UCSD-AML1 (cell line): ENCODE measurements around the gene DHRS9.
"Not testable (repeated sequence)": the region's sequence is repeated elsewhere in the genome, so short reads cannot be mapped to it uniquely, and the experiment has no call there.

ENCODE experiments used
- DNase-seq: peaks from one replicate; lab custom pipeline; 2025; ENCODE audit not compliant: unreplicated experiment; lab: John Stamatoyannopoulos, UW

DHRS9 gene

DNA sequence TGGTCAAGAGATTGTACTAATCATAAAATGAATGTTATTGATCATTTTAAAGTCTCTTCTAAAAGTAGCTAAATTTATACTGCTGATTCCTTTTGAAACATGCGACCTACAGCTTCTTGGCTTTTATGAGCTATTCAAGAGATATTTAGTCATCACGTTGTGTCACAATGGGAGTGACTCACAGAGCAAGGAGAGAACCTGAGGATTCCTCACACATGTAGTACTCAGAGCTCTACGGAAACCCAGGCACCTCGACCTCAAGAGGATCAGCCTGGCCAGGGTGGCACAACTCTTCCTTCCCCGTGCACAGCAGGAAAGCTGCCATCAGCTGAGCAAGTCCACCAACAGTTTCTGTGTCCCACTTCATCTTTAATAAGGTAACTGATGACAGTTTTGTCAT is at the start of gene DHRS9:
TSS of gene DHRS9 (plus strand) at position 223 of the 400 bp plus-strand sequence. CDS start 12,019 bp downstream, outside the sequence.
- no peak for DNase-seq

DNA sequence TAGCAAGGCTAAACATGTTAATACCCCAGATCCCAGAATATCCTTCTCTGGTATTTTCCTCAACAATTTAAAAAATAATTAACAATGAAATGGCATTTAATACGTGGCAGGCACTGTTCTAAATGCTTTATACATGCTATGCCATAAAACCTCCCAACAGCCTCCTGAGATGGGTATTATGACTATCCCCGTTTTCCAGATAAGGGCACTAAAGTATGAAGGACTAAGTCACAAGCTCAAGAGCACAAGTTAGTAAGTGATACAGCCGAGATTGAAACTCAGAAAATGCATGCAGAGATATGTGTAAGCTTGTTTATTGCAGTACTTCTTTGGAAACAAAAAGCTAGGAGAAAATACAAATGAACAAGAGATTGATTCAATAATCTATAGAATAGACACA is 46.2 kb upstream of the DHRS9 start:
- no peak for DNase-seq

DNA sequence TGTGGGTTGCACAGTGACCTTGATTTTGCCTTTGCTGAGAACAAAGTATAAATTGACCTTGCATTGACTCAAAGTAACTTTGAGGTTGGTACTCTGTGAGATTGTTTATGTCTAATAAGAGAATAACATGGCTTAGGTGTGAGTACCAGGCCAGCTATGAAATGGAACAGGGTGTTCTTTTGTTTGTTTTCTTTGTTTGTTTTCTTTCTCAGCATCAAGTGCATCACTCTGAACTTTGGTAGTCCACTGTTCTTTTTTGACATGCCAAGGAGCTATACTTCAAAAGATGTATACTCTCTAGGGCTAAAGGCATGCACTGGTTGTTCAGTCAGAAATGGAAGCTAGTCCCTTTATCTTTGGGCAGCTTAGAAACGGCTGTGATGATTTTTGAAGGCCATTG is 43.3 kb upstream of the DHRS9 start:
- no peak for DNase-seq

DNA sequence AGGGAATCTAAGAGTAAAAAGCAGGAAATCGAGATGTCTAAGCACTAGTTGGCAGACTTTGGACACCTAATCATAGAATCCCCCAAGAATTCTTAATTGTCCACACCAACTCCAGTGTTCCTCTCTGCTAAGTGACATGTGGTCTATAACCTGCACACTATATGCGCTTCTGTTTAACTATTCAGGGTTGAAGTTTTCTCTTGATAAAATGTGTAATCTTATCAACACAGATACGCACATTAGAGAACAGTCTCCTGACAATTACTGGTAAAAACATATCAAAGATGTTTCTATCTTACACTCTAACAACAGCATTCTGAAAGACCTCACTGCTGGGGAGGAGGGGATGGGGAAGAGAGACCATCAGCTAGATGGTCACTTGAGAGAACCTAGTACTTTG is 42.1 kb upstream of the DHRS9 start:
- DNase-seq, result no peak

DNA sequence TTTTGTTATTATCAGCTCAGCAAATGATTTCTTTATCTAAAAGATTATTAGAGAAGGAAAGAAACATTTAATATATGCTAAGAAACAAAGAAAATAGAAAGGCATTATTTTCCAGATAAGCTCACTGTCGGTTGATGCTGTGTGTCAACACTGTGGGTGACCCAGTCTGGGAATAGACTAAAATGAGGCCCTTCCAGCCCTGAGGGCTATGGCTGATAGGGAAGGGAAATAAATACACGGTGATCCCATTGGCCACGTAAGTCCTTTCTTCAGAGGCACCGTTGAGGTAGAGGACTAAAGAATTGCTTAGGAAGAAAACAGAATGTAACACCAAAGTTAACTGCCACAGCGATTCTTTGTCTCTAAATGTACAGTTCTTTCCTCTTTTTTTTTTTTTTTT is 40.0 kb upstream of the DHRS9 start:
- DNase-seq, result no peak

DNA sequence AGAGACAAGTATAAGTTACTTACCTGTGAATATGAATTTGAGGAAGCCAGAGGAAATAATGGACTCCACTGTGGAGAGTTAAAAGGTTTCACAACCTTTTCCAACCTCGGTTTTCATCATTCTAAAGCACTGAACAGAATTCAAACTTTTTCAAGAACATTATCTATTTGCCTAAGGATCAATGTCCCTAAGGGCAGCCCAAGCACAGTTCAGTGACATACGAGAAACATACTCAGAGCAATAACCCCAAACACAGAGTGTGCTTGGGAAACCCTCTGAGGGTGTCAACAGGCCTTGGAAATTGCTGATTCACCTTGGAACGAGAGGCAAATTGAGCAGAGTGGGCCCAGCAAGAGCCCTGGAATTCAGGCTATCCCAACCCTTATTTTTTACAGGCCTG is 38.2 kb upstream of the DHRS9 start, which contains the start of gene ABCB11:
TSS of gene ABCB11 (minus strand) at position 123 of the 400 bp plus-strand sequence. CDS start 13,199 bp downstream, outside the sequence.
- DNase-seq, result no peak

DNA sequence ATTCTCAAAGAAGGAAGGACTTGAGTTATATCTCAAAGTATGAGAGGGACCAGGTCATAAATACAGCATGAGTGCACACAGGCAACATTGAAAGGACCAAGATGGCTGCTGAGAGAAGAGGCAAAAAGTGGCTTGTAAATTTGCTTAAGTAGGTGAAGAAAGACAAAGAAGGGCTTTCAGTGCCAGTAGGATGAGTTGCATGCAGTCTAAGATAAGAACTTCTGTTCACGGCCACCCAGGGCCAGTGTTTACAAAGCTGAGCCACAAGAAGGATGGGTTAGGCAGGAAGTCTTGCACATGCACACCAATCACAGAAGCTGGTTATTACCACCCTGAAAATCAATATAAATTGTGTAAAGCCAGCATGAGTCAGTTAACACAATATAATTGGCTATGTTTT is 35.1 kb upstream of the DHRS9 start:
- DNase-seq, result no peak

DNA sequence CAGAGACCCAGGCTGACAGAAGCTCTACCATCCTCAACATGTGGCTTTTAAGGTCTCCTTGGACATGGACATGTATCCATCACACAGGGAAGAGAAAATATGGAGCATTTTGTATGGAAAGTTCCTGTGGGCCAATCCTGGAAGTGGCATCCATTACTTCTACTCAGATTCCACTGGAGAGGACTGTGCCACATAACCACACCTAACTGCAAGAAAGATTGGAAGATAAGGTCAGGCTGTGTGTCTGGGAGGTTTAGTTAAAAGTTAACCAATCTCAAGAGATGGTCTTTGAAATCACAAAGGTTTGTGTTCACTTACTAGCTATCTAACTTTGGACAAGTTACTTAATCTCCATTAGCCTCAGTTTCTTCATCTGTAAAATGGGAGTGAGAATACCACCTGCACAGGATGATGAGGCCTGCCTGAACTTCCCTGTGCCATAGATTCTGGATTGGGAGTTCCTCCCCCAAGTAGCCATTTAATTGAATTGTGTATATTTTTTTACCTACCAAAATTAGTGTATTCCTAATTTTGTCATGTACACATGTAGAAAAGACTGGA is 34.3 kb upstream of the DHRS9 start:
- no peak for DNase-seq

DNA sequence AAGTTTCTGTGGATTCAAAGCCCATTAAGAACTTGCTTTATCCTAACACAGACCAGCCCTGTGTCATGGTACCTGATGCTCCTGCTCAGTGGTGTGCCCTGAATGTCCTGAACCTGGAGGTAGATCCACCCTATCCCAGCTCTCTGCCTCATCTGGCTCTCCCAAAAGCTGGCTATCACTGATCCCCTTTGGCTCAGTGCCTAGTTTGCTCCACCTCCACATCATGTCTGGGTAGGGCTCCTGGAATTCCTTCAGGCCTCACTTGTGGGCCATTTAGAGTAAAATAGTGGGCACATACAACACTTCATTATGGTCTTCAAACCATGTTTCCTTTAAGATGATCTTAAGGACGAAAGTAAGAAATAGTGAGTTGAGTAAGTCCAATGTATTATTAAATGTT is 33.5 kb upstream of the DHRS9 start:
- no peak for DNase-seq

DNA sequence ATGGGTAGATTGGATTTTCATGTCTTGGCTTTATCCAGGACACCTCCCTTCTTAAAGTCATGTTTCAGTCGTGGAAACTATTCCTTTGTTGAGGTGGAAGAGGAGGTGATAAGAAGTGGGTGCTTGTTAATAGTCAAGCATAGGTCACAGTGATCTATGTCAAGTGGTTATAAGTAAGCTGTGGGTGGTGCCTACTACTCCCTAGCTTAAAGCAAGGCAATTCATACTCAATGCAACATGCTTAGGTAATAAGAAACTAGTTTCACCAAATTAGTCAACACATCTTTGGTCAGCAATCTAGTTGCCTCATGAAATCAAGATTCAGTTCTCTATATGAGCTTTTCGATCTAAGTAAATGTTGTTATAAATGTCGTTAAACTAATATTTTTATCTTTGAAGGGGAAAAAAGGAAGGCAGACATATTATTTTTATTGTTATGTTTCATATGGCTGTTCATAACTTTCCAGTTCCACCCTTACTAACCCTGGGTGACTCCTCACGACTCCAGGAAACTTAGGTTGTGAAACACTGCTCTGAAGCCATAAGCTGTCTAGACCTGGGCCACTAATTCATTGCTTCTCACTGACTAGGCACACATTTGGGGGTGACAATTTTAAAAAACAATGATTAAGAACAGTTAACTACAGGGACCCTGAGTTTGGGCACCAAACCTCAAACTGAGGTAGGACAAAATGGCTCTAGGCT is 32.5 kb upstream of the DHRS9 start:
- DNase-seq, result no peak

DNA sequence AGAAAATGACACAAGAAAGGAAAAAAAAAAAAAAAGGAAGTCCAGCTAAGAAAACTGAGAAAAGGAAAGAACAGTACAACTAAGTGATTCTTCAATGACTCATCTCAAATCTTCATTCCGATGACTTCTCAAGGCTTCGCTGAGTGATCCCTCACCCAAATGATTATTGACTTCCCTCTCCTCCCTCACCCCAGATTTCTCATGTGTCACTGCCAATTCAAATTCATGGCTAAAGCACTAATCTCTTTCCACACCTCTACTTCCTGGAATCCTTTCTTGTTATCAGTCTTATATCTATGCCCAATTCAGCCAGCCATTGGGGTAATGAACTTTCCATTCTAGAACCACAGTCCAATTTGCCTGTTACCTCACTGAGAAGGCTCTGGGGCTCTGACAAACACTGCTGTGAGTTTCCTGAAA is 31.0 kb upstream of the DHRS9 start:
- DNase-seq, result no peak

DNA sequence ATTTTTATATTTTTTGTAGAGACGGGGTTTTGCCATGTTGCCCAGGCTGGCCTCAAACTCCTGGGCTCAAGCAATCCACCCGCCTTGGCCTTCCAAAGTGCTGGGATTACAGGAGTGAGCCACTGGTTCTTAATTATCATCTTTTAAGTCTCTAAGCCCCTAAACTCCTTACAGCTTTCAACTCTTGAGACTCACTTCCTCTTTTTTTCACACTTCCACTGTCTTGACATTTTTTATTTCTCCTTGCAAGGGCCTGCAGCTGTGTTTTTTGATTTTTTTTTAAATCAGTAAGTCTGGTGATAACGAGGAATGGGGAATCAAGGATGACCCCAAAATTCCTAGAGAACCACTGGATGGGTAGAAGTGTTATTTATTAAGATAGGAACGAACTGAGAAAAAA is 29.7 kb upstream of the DHRS9 start:
- no peak for DNase-seq

DNA sequence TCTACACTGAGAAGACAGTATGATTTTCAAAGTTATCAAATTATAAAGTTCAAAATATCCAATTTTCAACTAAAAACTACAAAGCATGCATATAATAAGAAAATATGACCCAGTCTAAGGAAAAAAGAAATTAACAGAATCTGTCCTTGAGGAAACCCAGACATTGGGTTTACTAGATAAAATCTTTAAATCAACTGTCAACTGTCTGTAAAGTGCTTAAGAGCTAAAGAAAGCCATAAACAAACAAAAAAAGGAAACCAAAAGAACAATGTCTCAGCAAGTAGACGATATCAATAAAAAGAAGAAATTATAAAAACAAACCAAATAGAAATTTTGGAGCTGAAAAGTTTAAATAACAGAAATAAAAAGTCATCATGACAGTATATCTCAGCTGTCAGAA is 27.8 kb upstream of the DHRS9 start:
- DNase-seq, result no peak

DNA sequence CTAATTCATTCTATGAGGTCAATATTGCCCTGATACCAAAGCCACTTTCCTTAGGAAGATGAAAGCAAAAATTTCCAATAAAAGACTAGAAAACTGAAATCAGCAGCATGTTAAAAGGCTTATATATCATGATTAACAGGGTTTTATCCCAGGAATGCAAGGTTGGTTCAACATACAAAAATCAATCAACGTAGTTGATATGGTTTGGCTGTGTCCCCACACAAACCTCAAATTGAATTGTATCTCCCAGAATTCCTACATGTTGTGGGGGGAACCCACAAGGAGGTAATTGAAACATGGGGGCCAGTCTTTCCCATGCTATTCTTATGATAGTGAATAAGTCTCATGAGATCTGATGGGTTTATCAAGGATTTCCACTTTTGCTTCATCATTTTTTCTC is 26.5 kb upstream of the DHRS9 start:
- DNase-seq, result no peak

DNA sequence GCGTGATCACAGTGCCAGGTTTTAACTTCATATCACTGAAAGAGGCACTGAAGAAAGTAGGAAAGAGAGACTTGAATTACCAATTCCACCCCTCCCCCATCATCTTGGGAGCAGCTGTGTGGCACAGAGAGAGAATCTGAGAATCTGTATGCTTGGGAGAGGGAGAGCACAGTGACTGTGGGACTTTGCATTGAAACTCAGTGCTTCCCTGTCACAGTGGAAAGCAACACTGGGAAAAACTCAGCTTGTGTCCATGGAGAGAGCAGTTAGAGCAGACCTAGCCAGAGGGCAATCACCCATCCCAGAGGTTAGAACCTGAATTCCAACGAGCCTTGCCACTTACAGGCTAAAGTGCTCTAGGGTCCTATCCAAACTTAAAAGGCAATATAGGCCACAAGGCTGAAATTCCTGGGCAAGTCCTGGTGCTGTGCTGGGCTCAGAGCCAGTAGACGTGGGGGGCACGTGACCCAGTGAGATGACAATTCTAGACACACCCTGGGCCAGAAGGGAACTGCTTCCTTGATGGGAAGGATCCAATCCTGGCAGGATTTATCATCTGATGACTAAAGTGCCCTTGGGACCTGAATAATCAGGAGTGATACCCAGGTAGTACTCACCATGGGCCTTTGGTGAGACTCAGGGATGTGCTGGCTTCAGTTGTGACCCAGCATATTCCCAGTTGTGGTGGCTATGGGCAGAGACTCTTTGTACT is 22.8 kb upstream of the DHRS9 start:
- DNase-seq, result no peak

DNA sequence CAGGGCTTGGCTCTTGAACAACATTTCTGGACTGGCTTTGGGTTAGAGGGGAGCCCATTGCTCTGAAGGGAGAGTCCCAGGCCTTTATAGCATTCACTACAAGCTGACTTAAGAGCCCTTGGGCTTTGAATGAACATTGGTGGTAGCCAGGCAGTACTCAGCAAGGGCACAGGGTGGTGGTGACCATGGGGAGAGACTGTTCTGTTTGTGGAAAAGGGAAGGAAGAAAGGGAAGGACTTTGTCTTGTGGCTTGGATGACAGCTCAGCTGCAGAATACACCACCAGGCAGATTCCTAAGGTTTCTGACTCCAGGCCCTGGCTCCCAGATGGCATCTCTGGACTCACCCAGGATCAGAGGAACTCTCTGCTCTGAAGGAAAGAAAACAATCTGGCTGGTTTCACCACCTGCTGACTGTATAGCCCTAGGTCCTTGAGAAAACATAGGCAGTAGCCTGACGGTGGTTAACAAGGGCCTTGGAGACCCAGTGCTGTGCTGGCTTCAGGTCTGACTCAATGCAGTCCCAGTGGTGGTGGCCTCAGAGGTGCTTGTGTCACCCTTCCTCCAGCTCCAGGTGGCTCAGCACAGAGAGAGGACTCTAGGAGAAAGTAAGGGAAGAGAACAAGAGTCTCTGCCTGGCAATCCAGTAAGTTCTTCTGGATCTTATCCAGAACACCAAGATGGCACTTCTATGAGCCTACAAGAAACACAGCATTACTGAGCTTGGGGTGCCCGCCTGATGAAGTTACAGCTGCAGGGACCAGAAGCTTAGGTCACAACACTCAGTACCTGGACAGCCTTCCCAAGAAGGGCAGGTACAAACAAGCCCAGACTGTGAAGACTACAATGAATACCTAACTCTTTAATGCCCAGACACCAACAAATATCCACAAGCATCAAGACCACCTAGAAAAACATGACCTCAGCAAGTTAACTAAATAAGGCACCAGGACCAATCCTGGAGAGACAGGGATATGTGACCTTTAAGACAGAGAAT is 21.8 kb upstream of the DHRS9 start:
- DNase-seq, result peak; percentile 37

DNA sequence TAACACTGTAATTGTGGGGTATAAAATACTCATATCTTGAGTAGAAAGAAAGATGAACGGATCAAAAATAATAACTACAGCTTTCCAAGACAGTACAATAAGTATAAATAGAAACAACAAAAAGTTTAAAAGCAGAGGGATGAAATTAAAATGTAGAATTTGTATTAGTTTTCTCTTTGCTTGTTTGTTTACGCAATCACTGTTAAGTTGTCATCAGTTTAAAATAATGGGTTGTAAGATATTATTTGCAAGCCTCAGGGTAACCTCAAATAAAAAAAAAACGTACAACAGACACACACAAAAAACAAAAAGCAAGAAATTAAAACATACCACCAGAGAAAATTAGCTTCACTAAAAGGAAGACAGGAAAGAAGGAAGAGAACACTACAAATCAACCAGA is 20.2 kb upstream of the DHRS9 start:
- DNase-seq, result no peak

DNA sequence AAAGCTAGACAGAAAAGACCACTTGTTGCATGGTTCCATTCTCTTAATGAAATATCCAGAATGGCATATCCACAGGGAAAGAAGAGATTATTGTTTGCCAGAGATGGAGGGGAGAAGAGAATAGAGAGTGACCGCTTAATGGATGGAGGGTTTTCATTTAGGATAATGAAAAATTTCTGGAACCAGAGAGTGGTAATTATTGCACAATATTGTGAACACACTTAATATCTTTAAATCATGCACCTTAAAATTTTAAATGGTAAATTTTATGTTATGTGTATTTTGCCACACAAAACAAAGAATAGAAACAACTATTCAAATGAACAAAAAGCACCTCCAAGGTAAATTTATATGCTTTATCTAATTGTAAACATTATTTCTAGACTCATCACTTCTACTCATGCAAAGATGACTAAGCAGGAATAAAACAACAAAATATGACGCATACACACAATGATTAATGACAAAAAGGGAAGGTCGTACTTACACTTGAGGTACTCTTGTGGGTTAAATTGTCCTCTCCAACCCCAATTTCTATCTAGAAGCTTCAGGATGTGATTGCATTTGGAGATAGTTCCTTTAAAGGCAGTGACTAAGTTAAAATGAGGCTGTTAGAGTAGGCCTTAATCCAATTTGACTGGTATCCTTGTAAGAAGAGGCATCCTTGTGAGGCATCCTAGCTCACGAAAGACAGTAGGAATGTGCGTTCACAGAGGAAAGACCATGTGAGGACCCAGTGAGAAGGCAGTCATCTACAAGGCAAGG is 18.7 kb upstream of the DHRS9 start:
- DNase-seq, result no peak

DNA sequence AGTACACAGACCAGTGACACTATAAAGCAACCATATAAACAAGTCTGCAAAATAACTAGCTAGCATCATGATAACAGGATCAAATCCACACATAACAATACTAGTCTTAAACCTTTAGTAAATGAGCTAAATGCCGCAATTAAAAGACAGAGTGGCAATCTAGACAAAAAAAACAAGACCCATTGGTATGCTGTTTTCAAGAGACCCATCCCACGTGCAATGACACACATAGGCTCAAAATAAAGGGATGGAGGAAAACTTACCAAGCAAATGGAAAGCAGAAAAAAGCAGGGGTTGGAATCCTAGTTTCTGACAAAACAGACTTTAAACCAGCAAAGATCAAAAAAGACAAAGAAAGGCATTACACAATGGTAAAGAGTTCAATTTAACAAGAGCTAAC is 14.8 kb upstream of the DHRS9 start:
- not testable (repeated sequence) for DNase-seq

DNA sequence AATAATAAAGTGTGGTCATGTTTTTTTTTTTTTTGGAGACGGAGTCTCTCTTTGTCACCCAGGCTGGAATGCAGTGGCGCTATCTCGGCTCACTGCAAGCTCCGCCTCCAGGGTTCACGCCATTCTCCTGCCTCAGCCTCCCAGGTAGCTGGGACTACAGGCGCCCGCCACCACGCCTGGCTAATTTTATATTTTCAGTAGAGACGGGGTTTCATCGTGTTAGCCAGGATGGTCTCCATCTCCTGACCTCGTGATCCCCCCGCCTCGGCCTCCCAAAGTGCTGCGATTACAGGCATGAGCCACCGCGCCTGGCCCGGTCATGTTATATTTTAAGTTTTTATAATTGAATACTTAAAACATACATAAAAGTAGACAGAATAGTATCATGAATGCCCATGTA is 5.2 kb upstream of the DHRS9 start:
- not testable (repeated sequence) for DNase-seq
